CD4-positive, alpha-beta T cell (primary cell): ENCODE results near the gene MED20. TPM values are rescaled to one million over a fixed set of nuclear protein-coding genes. Genes with fewer than 3 reads are reported as not detected.

ENCODE experiments used
- ATAC-seq: fragments of 200-7000 bp; cut with Tn5 transposase; one replicate; pipeline ENCODE4 v1.10.0; 2022; ENCODE audit warnings: mild to moderate bottlenecking; ENCODE audit not compliant: poor library complexity
- CTCF ChIA-PET: fragments of 350-600 bp; sonication (Branson Sonifier 250); formaldehyde crosslinking; loops from one replicate; lab custom pipeline; 2021; ENCODE audit warnings: antibody characterized with exemption, inconsistent platforms; lab: Charles Lee
- POLR2A ChIA-PET: fragments of 350-600 bp; sonication (Branson Sonifier 250); formaldehyde crosslinking; loops from one replicate; lab custom pipeline; 2021; ENCODE audit warnings: antibody characterized with exemption, inconsistent platforms; lab: Charles Lee
- DNase-seq, 14 experiments: peaks; one replicate each; pipeline ENCODE4 v3.0.0-alpha.2; 2013 to 2020; ENCODE audit warnings: mixed read lengths in 2 of 14
- H3K27ac ChIP-seq, 2 donors: one replicate each; pipeline versions ENCODE4 v1.5.1 to v1.7.0; 2013; ENCODE audit warnings: low read length in 2 of 2, low read depth in 1 of 2, mild to moderate bottlenecking in 1 of 2
- H3K27me3 ChIP-seq, 2 experiments: 1 replicate in 1 of 2; 2 replicates in 1 of 2; pipeline versions ENCODE4 v1.6.1 to v1.7.0; 2013; ENCODE audit warnings: low read length in 2 of 2, control low read depth in 1 of 2, mild to moderate bottlenecking in 1 of 2, moderate library complexity in 1 of 2; ENCODE audit not compliant: insufficient read depth in 2 of 2, control insufficient read depth in 1 of 2
- H3K36me3 ChIP-seq: one replicate; pipeline ENCODE4 v1.6.1; 2013; ENCODE audit warnings: low read length, control low read depth; ENCODE audit not compliant: insufficient read depth
- H3K4me1 ChIP-seq: one replicate; pipeline ENCODE4 v1.6.1; 2013; ENCODE audit warnings: low read length, control low read depth; ENCODE audit not compliant: insufficient read depth
- H3K4me3 ChIP-seq: one replicate; pipeline ENCODE4 v1.5.1; 2013; ENCODE audit warnings: mild to moderate bottlenecking, low read length, moderate library complexity
- H3K9me3 ChIP-seq, 2 experiments: 1 replicate in 1 of 2; 2 replicates in 1 of 2; pipeline versions ENCODE4 v1.6.1 to v1.7.0; 2013; ENCODE audit warnings: low read length in 2 of 2, mild to moderate bottlenecking in 2 of 2, control low read depth in 1 of 2, moderate library complexity in 1 of 2; ENCODE audit not compliant: control insufficient read depth in 1 of 2, insufficient read depth in 1 of 2
- H3K27ac Mint-ChIP-seq: one replicate; pipeline ENCODE4 v1.8.0; 2020; ENCODE audit warnings: mixed read lengths
- H3K27me3 Mint-ChIP-seq: one replicate; pipeline ENCODE4 v1.8.0; 2021; ENCODE audit warnings: mixed read lengths
- H3K36me3 Mint-ChIP-seq: one replicate; pipeline ENCODE4 v1.8.0; 2021; ENCODE audit warnings: low read depth, mixed read lengths
- H3K4me1 Mint-ChIP-seq: one replicate; pipeline ENCODE4 v1.8.0; 2021; ENCODE audit warnings: low read depth, mixed read lengths
- H3K4me3 Mint-ChIP-seq: one replicate; pipeline ENCODE4 v1.8.0; 2020; ENCODE audit warnings: mild to moderate bottlenecking, mixed read lengths
- H3K9me3 Mint-ChIP-seq: one replicate; pipeline ENCODE4 v1.8.0; 2020; ENCODE audit warnings: mixed read lengths
- intact Hi-C, 2 experiments: fragments of 100-400 bp; cut with DNase I in 1 of 2; cut with micrococcal nuclease in 1 of 2; formaldehyde crosslinking; loops; one replicate each; pipeline versions ENCODE4 v1.15.1 to v1.9.0; 2023 to 2025; cut with DNase I, micrococcal nuclease
- total RNA-seq, 174 experiments: library from RNA in 2 of 174; stranded (reverse) in 2 of 174; gene quantifications; one replicate each; pipeline ENCODE4 v1.2.3 and lab custom pipeline; 2021 to 2026
- TF ChIP-seq, protein P1 (sequence below): fragments of 200-600 bp; IDR thresholded peaks from one replicate; pipeline ENCODE4 v1.8.0; 2022; ENCODE audit warnings: antibody characterized with exemption, mild to moderate bottlenecking

MED20 gene
- total RNA-seq, 2 experiments from 2014 or later, result 1.3 to 1.6 TPM

DNA sequence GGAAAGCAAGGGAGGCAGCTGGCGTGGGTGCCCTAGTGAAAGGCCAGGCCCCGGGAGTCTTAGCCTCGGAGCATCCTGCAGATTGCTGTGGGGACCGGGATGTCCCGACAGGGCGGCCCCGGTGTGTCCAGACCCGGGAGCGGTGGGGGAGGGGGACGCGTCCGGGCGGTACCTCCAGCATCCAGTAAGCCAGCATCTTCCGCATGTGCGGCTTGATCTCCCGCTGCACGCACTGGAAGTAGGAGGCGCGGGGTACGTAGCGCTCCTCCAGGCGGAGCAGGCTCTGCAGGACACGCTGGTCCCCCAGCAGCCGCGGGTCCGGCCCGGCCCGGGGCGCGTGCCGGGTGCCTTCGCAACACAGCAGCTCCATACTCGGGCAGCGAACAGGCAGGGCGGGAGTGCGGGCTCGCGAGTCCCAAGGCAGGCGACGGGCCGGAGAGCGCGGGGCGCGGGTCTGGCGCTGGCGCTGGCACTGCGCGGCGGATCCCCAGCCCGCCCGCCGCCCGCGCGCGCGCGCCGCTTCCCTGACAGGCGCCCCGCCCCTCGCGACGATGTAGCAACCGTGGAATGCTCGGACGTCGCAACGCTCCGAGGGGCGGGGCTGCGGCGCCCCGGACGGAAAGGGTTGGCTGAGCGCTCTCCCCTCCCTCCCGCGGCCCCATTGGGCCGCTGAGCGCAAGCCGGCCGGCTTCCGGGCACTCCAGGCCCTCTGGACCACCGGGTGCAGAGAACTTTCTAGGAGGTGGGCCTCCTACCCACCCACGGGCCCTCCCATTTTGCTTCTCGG, 20.5 kb upstream of the MED20 start, which contains the start of gene CCND3:
Gene CCND3, minus strand, starts transcription at position 529 of the 787 bp plus-strand sequence. Its CDS starts 159 bp downstream, at position 370.
- Histone ChIP-seq H3K4me1 (peaks cover 72% of the 10 kb centered on the region), H3K27me3 (no peaks in the 10 kb centered on the region), H3K36me3 (peaks cover 36% of the 10 kb centered on the region), H3K4me3 (peak within 1 kb of the TSS; percentile 96), H3K27ac (peak within 1 kb of the TSS; percentile 68 to 74), H3K9me3 (no peaks in the 10 kb centered on the region)
- ChIA-PET CTCF (interaction anchor here (0.8 to 1.6 kb wide), 7 partner anchors 20 to 154 kb away, joined by 3 to 5 read pairs (median 3); partner anchors contain the start of genes BYSL, MED20 and TOMM6), POLR2A (interaction anchor here (0.7 to 2.9 kb wide), 15 partner anchors 9 to 110 kb away, joined by 3 to 13 read pairs (median 4); partner anchors contain the start of gene TAF8)
- TF ChIP-seq, protein P1, sequence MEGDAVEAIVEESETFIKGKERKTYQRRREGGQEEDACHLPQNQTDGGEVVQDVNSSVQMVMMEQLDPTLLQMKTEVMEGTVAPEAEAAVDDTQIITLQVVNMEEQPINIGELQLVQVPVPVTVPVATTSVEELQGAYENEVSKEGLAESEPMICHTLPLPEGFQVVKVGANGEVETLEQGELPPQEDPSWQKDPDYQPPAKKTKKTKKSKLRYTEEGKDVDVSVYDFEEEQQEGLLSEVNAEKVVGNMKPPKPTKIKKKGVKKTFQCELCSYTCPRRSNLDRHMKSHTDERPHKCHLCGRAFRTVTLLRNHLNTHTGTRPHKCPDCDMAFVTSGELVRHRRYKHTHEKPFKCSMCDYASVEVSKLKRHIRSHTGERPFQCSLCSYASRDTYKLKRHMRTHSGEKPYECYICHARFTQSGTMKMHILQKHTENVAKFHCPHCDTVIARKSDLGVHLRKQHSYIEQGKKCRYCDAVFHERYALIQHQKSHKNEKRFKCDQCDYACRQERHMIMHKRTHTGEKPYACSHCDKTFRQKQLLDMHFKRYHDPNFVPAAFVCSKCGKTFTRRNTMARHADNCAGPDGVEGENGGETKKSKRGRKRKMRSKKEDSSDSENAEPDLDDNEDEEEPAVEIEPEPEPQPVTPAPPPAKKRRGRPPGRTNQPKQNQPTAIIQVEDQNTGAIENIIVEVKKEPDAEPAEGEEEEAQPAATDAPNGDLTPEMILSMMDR, result no peak
- Mint-ChIP-seq H3K4me3 (peak within 1 kb of the TSS; percentile 97), H3K4me1 (peaks cover 80% of the 10 kb centered on the region), H3K27me3 (no peaks in the 10 kb centered on the region), H3K27ac (peak within 1 kb of the TSS; percentile 93), H3K9me3 (no peaks in the 10 kb centered on the region), H3K36me3 (peaks cover 64% of the 10 kb centered on the region)
- intact Hi-C loops, result loop anchor here (1.0 to 5.0 kb wide), 2 partner anchors 20 to 36 kb away; partner anchors contain the start of genes BYSL (in 1 of the 2) and MED20 (in 1 of the 2)
- peak; percentile 63 to 92 (median 81) for DNase-seq
- ATAC-seq, result peak; percentile 55

DNA sequence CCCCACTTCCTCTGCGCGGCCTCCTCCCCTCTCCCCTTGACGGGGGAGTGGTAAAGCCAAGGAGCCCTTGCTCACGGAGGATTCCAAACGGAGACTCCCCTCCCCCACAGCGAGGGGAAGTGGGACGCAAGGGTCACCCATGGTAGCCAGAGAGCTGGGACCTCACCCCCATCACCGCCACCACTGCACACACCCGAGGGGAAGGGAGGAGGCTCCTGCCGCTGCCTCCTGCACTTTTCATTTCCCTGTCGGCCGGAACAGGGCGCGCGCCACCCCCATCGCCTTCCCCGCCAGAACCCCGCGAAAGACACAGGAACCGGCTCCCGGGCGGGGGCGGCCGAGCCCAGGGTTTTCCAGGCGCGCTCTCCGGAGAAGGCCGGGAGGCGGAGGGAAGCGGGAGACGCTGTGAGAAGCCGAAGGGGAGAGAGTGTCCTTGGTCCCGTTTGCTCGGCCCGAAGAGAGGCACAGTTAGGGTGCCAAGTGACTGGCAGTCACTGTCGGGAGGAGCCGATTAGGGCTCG, 19.9 kb upstream of the MED20 start:
- Mint-ChIP-seq H3K27me3 (no peaks in the 10 kb centered on the region), H3K4me3 (peak overlapping the region; percentile 97), H3K36me3 (peaks cover 66% of the 10 kb centered on the region), H3K4me1 (peaks cover 82% of the 10 kb centered on the region), H3K27ac (peak overlapping the region; percentile 93), H3K9me3 (no peaks in the 10 kb centered on the region)
- POLR2A ChIA-PET, result interaction anchor here (0.7 to 9.1 kb wide), 10 partner anchors 9 to 105 kb away, joined by 3 to 168 read pairs (median 4); partner anchors contain the start of genes BYSL, MED20 and TAF8
- H3K4me1 ChIP-seq, result peaks cover 73% of the 10 kb centered on the region
- H3K36me3 ChIP-seq, result peaks cover 37% of the 10 kb centered on the region
- intact Hi-C loops, result loop anchor here (1.0 to 5.0 kb wide), 3 partner anchors 20 to 101 kb away; partner anchors contain the start of genes BYSL (in 1 of the 2) and MED20 (in 1 of the 2)
- ATAC-seq (peak; percentile 25), DNase-seq (peak in 11 of 14 experiments; percentile 20 to 68 (median 46))
- peak overlapping the region; percentile 68 to 74 for H3K27ac ChIP-seq
- H3K9me3 ChIP-seq, result no peaks in the 10 kb centered on the region
- CTCF ChIA-PET, result interaction anchor here (1.1 to 7.7 kb wide), 3 partner anchors 18 to 99 kb away, joined by 3 to 84 read pairs (median 5); partner anchors contain the start of genes BYSL and MED20
- H3K4me3 ChIP-seq, result peak overlapping the region; percentile 96
- TF ChIP-seq, protein P1, result no peak
- H3K27me3 ChIP-seq, result no peaks in the 10 kb centered on the region
